Duodenal mucosa (tissue), 2 donors: ENCODE data around the gene POLL.
A peak's percentile ranks its signal among the peaks of the same experiment; 100 is the strongest.

ENCODE experiments used
- H3K27ac ChIP-seq: one replicate; pipeline ENCODE4 v1.7.0; 2013; ENCODE audit warnings: low read depth, low read length
- H3K27me3 ChIP-seq, 2 donors: one replicate each; pipeline ENCODE4 v1.7.0; 2013; ENCODE audit warnings: low read length in 2 of 2, control low read depth in 1 of 2; ENCODE audit not compliant: insufficient read depth in 2 of 2, control insufficient read depth in 1 of 2
- H3K36me3 ChIP-seq, 2 donors: one replicate each; pipeline ENCODE4 v1.7.0; 2013; ENCODE audit warnings: low read length in 2 of 2, control low read depth in 1 of 2; ENCODE audit not compliant: insufficient read depth in 2 of 2, control insufficient read depth in 1 of 2
- H3K4me1 ChIP-seq, 2 donors: one replicate each; pipeline ENCODE4 v1.7.0; 2013; ENCODE audit warnings: low read length in 2 of 2, control low read depth in 1 of 2; ENCODE audit not compliant: insufficient read depth in 2 of 2, control insufficient read depth in 1 of 2
- H3K4me3 ChIP-seq, 2 donors: one replicate each; pipeline ENCODE4 v1.7.0; 2013; ENCODE audit warnings: low read length in 2 of 2, low read depth in 1 of 2
- H3K9ac ChIP-seq, 2 donors: one replicate each; pipeline ENCODE4 v1.7.0; 2013; ENCODE audit warnings: low read length in 2 of 2, low read depth in 1 of 2
- H3K9me3 ChIP-seq, 2 donors: one replicate each; pipeline ENCODE4 v1.7.0; 2013; ENCODE audit warnings: low read length in 2 of 2, control low read depth in 1 of 2; ENCODE audit not compliant: control insufficient read depth in 1 of 2

The POLL gene

GRCh38 chr10:101573885-101574753 lies 13.9 kb downstream of the POLL start:
- peaks cover 4 to 23% of the 10 kb centered on the region in 2 donors for H3K36me3 ChIP-seq
- peaks cover 12 to 15% of the 10 kb centered on the region in 2 donors for H3K4me1 ChIP-seq
- H3K4me3 ChIP-seq: no peak overlapping the region
- H3K27me3 ChIP-seq: peaks cover 6 to 20% of the 10 kb centered on the region in 2 donors
- H3K9ac ChIP-seq: no peak overlapping the region
- peaks cover 9 to 10% of the 10 kb centered on the region in 2 donors for H3K9me3 ChIP-seq
- no peak overlapping the region for H3K27ac ChIP-seq

- Histone ChIP-seq H3K36me3 (peaks cover 0 to 11% of the 10 kb centered on the region in 2 donors), H3K4me3 (no peak overlapping the region), H3K27ac (no peak overlapping the region), H3K4me1 (peaks cover 12 to 15% of the 10 kb centered on the region in 2 donors), H3K27me3 (peaks cover 19 to 34% of the 10 kb centered on the region in 2 donors), H3K9ac (no peak overlapping the region), H3K9me3 (peaks cover 9 to 10% of the 10 kb centered on the region in 2 donors)
These were observed 15.3 kb downstream of the POLL start for GRCh38 chr10:101572785-101573184.

GRCh38 chr10:101572126-101572525 lies 15.9 kb downstream of the POLL start:
- H3K4me3 ChIP-seq: no peak overlapping the region
- H3K9ac ChIP-seq: no peak overlapping the region
- peaks cover 12 to 15% of the 10 kb centered on the region in 2 donors for H3K4me1 ChIP-seq
- H3K27ac ChIP-seq: no peak overlapping the region
- peaks cover 9 to 10% of the 10 kb centered on the region in 2 donors for H3K9me3 ChIP-seq
- peaks cover 26 to 40% of the 10 kb centered on the region in 2 donors for H3K27me3 ChIP-seq
- peaks cover 0 to 7% of the 10 kb centered on the region in 2 donors for H3K36me3 ChIP-seq

GRCh38 chr10:101571271-101571925 lies 16.7 kb downstream of the POLL start:
- peaks cover 33 to 45% of the 10 kb centered on the region in 2 donors for H3K27me3 ChIP-seq
- no peak overlapping the region for H3K9ac ChIP-seq
- H3K36me3 ChIP-seq: no peaks in the 10 kb centered on the region
- no peak overlapping the region for H3K27ac ChIP-seq
- H3K4me3 ChIP-seq: no peak overlapping the region
- H3K4me1 ChIP-seq: peaks cover 12 to 21% of the 10 kb centered on the region in 2 donors
- peaks cover 9 to 10% of the 10 kb centered on the region in 2 donors for H3K9me3 ChIP-seq

- Histone ChIP-seq H3K9me3 (peaks cover 9 to 10% of the 10 kb centered on the region in 2 donors), H3K4me3 (peak overlapping the region; percentile 63 to 83), H3K27ac (no peak overlapping the region), H3K4me1 (peaks cover 12 to 24% of the 10 kb centered on the region in 2 donors), H3K27me3 (peaks cover 40 to 53% of the 10 kb centered on the region in 2 donors), H3K9ac (peak overlapping the region; percentile 37 to 43), H3K36me3 (no peaks in the 10 kb centered on the region)
These were observed 17.4 kb downstream of the POLL start for GRCh38 chr10:101570428-101571270.

GRCh38 chr10:101569622-101570427 lies 18.2 kb downstream of the POLL start:
- H3K36me3 ChIP-seq: no peaks in the 10 kb centered on the region
- H3K4me3 ChIP-seq: peak overlapping the region; percentile 79 to 83
- peaks cover 12 to 24% of the 10 kb centered on the region in 2 donors for H3K4me1 ChIP-seq
- peaks cover 48 to 61% of the 10 kb centered on the region in 2 donors for H3K27me3 ChIP-seq
- H3K9me3 ChIP-seq: peaks cover 9 to 10% of the 10 kb centered on the region in 2 donors
- H3K9ac ChIP-seq: no peak overlapping the region
- no peak overlapping the region for H3K27ac ChIP-seq

- Histone ChIP-seq H3K4me1 (peaks cover 12 to 24% of the 10 kb centered on the region in 2 donors), H3K36me3 (no peaks in the 10 kb centered on the region), H3K9ac (no peak overlapping the region), H3K27ac (no peak overlapping the region), H3K27me3 (peaks cover 50 to 62% of the 10 kb centered on the region in 2 donors), H3K9me3 (peaks cover 9 to 10% of the 10 kb centered on the region in 2 donors), H3K4me3 (peak overlapping the region in 1 of 2 donors; percentile 79)
These were observed 18.8 kb downstream of the POLL start for GRCh38 chr10:101569323-101569621.

- Histone ChIP-seq H3K27me3 (peaks cover 53 to 65% of the 10 kb centered on the region in 2 donors), H3K27ac (no peak overlapping the region), H3K9me3 (peaks cover 7 to 8% of the 10 kb centered on the region in 2 donors), H3K4me3 (no peak overlapping the region), H3K36me3 (no peaks in the 10 kb centered on the region), H3K4me1 (peaks cover 12 to 24% of the 10 kb centered on the region in 2 donors), H3K9ac (no peak overlapping the region)
These were observed 19.9 kb downstream of the POLL start for GRCh38 chr10:101568054-101568745.
